ENCODE measurements around the gene APOBEC3H.

APOBEC3H gene

GRCh38 chr22:39138357-39138997 is 41.4 kb downstream of the APOBEC3H start:
- DNase-seq = no peak

GRCh38 chr22:39139933-39140332 is 42.9 kb downstream of the APOBEC3H start:
- DNase-seq = no peak

- no peak for DNase-seq
Observed at GRCh38 chr22:39142088-39142680, 45.1 kb downstream of the APOBEC3H start.

- peak; percentile 51 for DNase-seq
Observed at GRCh38 chr22:39144101-39144767, 47.2 kb downstream of the APOBEC3H start.

- no peak for DNase-seq
Observed at GRCh38 chr22:39146256-39147101, 49.4 kb downstream of the APOBEC3H start.

GRCh38 chr22:39147335-39148025 is 50.4 kb downstream of the APOBEC3H start:
- no peak for DNase-seq

- no peak for DNase-seq
Observed at GRCh38 chr22:39148026-39148726, 51.1 kb downstream of the APOBEC3H start.

- peak; percentile 70 for DNase-seq
Observed at GRCh38 chr22:39148727-39149535, 51.9 kb downstream of the APOBEC3H start.

- no peak for DNase-seq
Observed at GRCh38 chr22:39149915-39150847, 53.1 kb downstream of the APOBEC3H start.

- DNase-seq = no peak
Observed at GRCh38 chr22:39150848-39151215, 53.8 kb downstream of the APOBEC3H start.

GRCh38 chr22:39151329-39151975 is 54.4 kb downstream of the APOBEC3H start:
- DNase-seq = no peak

GRCh38 chr22:39152024-39152510 is 55.0 kb downstream of the APOBEC3H start:
- no peak for DNase-seq

- peak; percentile 90 for DNase-seq
Observed at GRCh38 chr22:39152511-39153219, 55.6 kb downstream of the APOBEC3H start, which contains the start of gene CBX7. Gene CBX7, minus strand, starts transcription at chr22:39152680. Its CDS starts 236 bp downstream, at chr22:39152444.

GRCh38 chr22:39153220-39153717 is 56.2 kb downstream of the APOBEC3H start:
- no peak for DNase-seq
